ENCODE data around the gene LRPPRC.

Gene LRPPRC

DNA sequence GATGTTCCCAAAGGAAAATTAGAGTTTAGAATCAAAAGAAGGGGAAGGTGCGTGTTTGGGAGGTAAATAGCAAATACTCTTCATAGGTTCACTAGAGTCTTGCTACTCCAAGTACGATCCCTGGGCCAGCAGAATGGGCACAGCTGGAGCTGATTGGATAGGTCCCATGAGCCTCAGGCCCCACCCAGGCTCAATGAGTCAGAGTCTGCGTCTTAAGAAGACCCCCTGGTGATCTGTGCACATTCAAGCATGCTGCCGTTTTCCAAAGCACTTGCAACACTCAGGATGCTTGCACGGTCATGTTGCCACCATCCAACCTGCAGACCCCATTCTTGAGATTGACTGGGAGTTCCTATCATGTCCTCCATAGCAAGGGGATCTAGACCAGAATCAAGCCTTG is 116.5 kb downstream of the LRPPRC start:
- peaks cover 3% of the 10 kb centered on the region for H3K4me1 Mint-ChIP-seq (ENCODE audit: low read depth)
- no peaks in the 10 kb centered on the region for H3K36me3 Mint-ChIP-seq (ENCODE audit: low read depth)
- H3K4me3 Mint-ChIP-seq: no peak overlapping the region
- no peak overlapping the region for H3K27ac Mint-ChIP-seq
- no peaks in the 10 kb centered on the region for H3K9me3 Mint-ChIP-seq
- H3K27me3 Mint-ChIP-seq: peaks cover 2% of the 10 kb centered on the region

DNA sequence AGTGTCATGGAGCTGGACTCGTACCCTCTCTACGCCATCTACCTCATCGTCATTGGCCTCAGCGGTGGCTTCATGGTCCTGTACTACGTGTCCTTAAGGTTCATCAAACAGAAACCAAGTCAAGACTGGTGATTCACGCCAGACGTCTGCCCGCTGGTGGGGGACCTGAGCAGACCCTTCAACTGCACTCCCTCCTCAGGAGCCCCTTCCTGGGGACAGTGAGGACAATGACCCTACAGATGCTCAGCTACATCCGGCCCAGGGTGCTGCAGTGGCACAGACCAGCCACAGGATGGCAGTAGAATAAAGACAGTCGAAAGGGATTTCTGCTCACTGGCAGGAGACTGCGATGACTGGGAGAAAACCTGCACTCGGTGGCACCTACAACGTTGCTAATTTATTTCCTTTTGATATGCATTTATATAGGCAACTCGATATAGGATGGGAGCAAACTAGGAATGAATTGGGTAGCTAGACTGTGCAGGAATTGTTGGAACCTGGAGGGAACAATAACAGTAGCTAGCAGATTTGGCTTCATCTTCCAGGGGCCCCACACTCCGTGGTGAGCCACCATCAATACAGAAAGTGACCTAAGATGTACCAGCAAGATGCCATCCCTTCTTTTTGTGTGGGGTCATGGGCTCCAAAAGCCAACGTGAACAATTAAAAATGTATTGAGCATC is 117.9 kb downstream of the LRPPRC start:
- H3K27me3 Mint-ChIP-seq: peaks cover 5% of the 10 kb centered on the region
- H3K36me3 Mint-ChIP-seq (ENCODE audit: low read depth): no peaks in the 10 kb centered on the region
- H3K27ac Mint-ChIP-seq: no peak overlapping the region
- no peaks in the 10 kb centered on the region for H3K9me3 Mint-ChIP-seq
- H3K4me3 Mint-ChIP-seq: no peak overlapping the region
- peaks cover 3% of the 10 kb centered on the region for H3K4me1 Mint-ChIP-seq (ENCODE audit: low read depth)

DNA sequence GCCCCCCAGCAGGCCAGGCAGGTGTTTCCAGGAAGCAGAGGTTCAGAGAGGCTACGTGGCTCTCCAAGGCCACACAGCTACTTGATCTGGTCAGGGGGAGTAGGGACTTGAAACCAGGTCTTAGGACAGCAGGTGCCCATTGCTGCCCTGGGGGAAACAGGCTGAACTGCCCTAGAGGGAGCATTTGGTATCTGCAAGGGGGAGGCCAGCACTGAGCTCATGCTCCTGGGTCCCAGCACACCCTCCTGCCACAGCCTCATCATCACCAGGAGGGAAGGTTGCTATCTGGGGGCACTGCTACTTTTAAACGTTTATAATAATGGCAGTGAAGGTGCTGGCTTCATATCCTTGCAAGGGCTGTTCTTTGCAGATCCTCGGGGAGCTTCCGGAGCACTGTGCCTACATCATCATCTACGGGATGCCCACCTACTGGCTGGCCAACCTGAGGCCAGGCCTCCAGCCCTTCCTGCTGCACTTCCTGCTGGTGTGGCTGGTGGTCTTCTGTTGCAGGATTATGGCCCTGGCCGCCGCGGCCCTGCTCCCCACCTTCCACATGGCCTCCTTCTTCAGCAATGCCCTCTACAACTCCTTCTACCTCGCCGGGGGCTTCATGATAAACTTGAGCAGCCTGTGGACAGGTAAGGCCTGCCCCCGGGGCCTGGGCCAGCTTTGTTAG is 120.9 kb downstream of the LRPPRC start:
- Mint-ChIP-seq H3K9me3 (no peaks in the 10 kb centered on the region), H3K36me3 (ENCODE audit: low read depth) (no peaks in the 10 kb centered on the region), H3K4me3 (no peak overlapping the region), H3K4me1 (ENCODE audit: low read depth) (peaks cover 3% of the 10 kb centered on the region), H3K27me3 (peaks cover 13% of the 10 kb centered on the region), H3K27ac (no peak overlapping the region)

GRCh38 chr2:43872151-43872550 is 123.6 kb downstream of the LRPPRC start:
- Mint-ChIP-seq H3K9me3 (no peaks in the 10 kb centered on the region), H3K27ac (no peak overlapping the region), H3K36me3 (ENCODE audit: low read depth) (no peaks in the 10 kb centered on the region), H3K4me3 (no peak overlapping the region), H3K4me1 (ENCODE audit: low read depth) (no peaks in the 10 kb centered on the region), H3K27me3 (peaks cover 30% of the 10 kb centered on the region)

DNA sequence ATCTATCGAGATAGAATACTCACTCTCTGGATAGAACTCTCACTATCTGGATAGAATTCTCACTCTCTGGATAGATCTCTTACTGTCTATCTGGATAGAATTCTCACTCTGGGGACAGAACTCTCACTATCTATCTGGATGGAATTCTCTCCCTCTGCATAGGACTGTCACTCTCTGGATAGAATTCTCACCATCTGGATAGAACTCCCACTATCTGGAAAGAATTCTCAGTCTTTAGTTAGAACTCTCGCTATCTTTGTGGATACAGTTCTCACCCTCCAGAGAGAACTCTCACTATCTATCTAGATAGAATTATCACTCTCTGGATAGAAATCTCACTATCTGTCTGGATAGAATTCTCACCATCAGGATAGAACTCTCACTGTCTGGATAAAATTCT is 140.5 kb downstream of the LRPPRC start:
- H3K4me1 Mint-ChIP-seq (ENCODE audit: low read depth): no peaks in the 10 kb centered on the region
- no peaks in the 10 kb centered on the region for H3K36me3 Mint-ChIP-seq (ENCODE audit: low read depth)
- peaks cover 52% of the 10 kb centered on the region for H3K27me3 Mint-ChIP-seq
- no peaks in the 10 kb centered on the region for H3K9me3 Mint-ChIP-seq
- no peak overlapping the region for H3K4me3 Mint-ChIP-seq
- H3K27ac Mint-ChIP-seq: no peak overlapping the region

DNA sequence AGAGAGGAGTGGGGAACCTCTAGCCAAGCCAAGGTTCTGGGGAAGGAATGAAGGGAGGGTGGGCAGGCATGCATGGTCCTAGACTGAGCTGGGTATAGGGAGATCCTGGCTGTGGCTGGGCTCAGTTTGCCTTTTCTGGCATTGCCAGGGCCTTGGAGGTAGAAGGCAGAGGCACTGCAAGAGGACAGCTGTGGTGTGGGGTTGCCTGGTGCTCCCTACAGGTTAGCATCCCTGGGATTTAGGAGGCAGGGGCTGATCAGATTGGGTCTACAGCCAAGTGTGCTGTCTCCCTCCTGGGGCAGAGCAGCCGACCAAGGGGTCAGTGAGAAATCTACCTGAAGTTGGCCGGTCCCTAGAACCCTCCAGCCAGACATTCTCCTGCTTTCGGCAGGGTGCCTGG is 141.1 kb downstream of the LRPPRC start:
- H3K27me3 Mint-ChIP-seq: peaks cover 48% of the 10 kb centered on the region
- H3K4me3 Mint-ChIP-seq: no peak overlapping the region
- no peaks in the 10 kb centered on the region for H3K9me3 Mint-ChIP-seq
- H3K27ac Mint-ChIP-seq: no peak overlapping the region
- H3K36me3 Mint-ChIP-seq (ENCODE audit: low read depth): no peaks in the 10 kb centered on the region
- no peaks in the 10 kb centered on the region for H3K4me1 Mint-ChIP-seq (ENCODE audit: low read depth)

GRCh38 chr2:43853141-43854081 is 142.4 kb downstream of the LRPPRC start:
- Mint-ChIP-seq H3K27me3 (peaks cover 39% of the 10 kb centered on the region), H3K9me3 (no peaks in the 10 kb centered on the region), H3K4me1 (ENCODE audit: low read depth) (no peaks in the 10 kb centered on the region), H3K27ac (no peak overlapping the region), H3K4me3 (no peak overlapping the region), H3K36me3 (ENCODE audit: low read depth) (no peaks in the 10 kb centered on the region)

DNA sequence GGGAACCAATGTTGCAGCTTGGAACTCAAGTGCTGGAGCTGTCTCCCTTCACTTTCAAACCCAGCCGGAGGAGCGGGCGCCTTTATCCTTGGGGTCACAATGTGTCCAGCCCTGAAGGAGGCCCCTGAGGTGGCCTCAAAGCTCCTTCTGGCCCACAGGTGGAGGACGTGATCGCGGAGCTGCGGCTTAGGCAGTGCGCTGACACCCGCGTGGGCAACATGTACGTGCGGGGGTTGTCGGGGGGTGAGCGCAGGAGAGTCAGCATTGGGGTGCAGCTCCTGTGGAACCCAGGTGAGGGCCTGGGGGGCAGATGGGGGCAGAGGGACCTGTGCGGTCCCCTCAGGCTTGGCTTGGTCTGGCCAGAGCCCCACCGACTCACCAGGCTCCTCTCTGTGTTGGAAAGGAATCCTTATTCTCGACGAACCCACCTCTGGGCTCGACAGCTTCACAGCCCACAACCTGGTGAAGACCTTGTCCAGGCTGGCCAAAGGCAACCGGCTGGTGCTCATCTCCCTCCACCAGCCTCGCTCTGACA is 143.5 kb downstream of the LRPPRC start:
- no peak overlapping the region for H3K4me3 Mint-ChIP-seq
- H3K27me3 Mint-ChIP-seq: peaks cover 34% of the 10 kb centered on the region
- H3K36me3 Mint-ChIP-seq (ENCODE audit: low read depth): no peaks in the 10 kb centered on the region
- H3K4me1 Mint-ChIP-seq (ENCODE audit: low read depth): no peaks in the 10 kb centered on the region
- H3K9me3 Mint-ChIP-seq: no peaks in the 10 kb centered on the region
- no peak overlapping the region for H3K27ac Mint-ChIP-seq

DNA sequence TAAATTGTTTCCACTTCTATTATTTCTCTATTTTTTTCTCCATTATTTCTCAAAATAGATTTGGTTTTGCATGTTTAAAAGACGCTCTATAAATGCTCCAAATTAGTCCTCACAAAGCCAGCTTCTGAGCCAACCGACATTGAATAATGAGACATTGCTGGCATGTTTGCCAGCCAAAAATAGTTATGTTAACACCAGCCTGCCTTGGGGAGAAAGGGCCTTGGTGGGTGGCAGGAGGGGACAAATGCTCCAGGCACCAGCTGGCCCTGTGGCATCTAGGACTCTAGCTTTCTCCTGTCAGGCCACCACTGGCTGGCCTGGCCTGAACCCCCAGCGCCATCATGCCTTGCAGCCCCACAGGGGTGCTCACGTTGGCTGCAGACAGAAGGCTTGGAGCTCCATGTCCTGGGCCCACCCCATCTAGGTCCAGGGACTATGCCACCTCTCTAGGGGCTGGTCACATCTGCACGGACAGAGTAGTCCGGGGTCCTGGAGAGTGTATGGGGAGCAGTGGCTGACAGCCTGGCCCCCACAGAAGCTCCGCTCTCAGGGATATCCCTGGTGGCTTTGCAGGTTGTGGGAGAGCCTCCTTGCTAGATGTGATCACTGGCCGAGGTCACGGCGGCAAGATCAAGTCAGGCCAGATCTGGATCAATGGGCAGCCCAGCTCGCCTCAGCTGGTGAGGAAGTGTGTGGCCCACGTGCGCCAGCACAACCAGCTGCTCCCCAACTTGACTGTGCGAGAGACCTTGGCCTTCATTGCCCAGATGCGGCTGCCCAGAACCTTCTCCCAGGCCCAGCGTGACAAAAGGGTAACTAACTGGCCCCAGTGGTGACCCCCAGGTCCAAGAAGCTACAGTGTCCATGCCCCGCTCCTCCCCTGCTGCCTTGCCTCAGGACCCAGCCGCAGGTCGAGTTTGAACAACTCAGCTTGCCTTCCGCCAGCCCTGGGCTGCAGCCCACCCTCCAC is 144.5 kb downstream of the LRPPRC start:
- Mint-ChIP-seq H3K27ac (no peak overlapping the region), H3K4me1 (ENCODE audit: low read depth) (no peaks in the 10 kb centered on the region), H3K9me3 (no peaks in the 10 kb centered on the region), H3K4me3 (no peak overlapping the region), H3K36me3 (ENCODE audit: low read depth) (no peaks in the 10 kb centered on the region), H3K27me3 (peaks cover 26% of the 10 kb centered on the region)

DNA sequence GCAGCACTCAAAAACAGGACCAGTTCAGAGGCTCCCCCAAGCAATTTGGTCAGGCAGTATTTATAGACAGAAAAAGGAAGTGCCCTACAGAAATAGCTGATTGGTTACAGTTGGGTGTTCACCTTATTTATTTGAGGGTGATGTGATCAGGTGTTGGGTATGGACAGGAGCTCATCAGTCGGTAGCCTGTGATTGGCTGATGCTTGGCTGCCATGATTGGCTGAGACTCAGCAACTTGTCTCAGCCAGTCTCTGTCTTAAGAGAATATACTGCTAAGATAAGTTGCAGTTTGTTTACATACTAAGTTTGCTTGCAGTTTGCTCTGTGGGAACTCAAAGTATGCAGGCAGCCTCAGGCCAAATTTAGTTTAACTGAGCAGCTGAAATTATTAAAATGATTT is 147.6 kb downstream of the LRPPRC start:
- Mint-ChIP-seq H3K27ac (no peak overlapping the region), H3K4me3 (no peak overlapping the region)

DNA sequence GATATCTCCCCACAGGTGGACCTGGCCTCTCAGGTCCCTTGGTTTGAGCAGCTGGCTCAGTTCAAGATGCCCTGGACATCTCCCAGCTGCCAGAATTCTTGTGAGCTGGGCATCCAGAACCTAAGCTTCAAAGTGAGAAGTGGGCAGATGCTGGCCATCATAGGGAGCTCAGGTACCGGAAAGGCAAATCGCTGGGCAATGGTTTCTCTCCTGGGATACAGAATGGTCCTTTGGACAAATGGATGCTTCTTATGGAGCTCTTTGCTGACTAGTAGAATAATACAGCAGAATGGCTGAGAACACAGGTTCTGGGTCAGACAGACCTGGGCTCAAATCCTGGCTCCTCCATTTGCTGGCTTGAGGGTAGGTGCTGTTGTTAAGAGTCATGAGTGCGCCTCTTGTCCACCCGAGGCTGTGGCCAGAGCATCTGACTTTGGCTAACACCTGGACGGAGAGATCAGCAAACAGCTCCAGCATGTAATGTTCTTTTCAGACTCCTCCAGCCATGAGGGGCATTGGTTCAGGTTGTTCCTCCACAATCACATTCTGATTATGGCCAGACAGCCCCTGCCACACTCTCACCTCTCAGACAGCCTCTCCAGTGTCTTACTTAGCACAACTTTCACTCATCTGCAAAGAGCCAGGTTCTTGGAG is 149.5 kb downstream of the LRPPRC start:
- H3K4me3 Mint-ChIP-seq: no peak overlapping the region
- H3K36me3 Mint-ChIP-seq (ENCODE audit: low read depth): no peaks in the 10 kb centered on the region
- H3K27me3 Mint-ChIP-seq: no peaks in the 10 kb centered on the region
- no peaks in the 10 kb centered on the region for H3K4me1 Mint-ChIP-seq (ENCODE audit: low read depth)
- no peak overlapping the region for H3K27ac Mint-ChIP-seq
- no peaks in the 10 kb centered on the region for H3K9me3 Mint-ChIP-seq

More for the DNA sequence above, 147.6 kb downstream of the LRPPRC start:
- Mint-ChIP-seq H3K9me3 (no peaks in the 10 kb centered on the region), H3K27me3 (peaks cover 6% of the 10 kb centered on the region), H3K36me3 (ENCODE audit: low read depth) (no peaks in the 10 kb centered on the region), H3K4me1 (ENCODE audit: low read depth) (no peaks in the 10 kb centered on the region)

GRCh38 chr2:43845181-43845580 is 150.6 kb downstream of the LRPPRC start:
- H3K27ac Mint-ChIP-seq: no peak overlapping the region
- H3K27me3 Mint-ChIP-seq: no peaks in the 10 kb centered on the region
- H3K36me3 Mint-ChIP-seq (ENCODE audit: low read depth): no peaks in the 10 kb centered on the region
- H3K4me1 Mint-ChIP-seq (ENCODE audit: low read depth): no peaks in the 10 kb centered on the region
- H3K9me3 Mint-ChIP-seq: no peaks in the 10 kb centered on the region
- H3K4me3 Mint-ChIP-seq: no peak overlapping the region

DNA sequence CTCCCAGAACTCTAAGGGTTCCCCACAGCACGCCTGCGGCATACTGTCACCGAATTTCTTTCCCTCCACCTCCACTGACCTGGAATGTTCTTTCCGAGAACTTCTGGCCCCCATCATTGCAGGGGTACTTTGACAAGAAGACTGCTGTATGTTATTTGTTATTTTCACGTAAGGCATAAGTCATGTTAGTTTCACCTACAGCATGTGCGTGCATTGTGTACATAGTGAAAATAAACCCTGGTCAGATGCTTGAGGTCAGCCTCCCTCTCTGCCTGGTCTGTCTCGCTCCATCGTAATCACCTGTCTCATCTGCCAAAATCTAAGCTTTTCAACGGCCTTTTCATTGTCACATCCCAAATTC is 152.9 kb downstream of the LRPPRC start:
- no peaks in the 10 kb centered on the region for H3K4me1 Mint-ChIP-seq (ENCODE audit: low read depth)
- H3K27me3 Mint-ChIP-seq: no peaks in the 10 kb centered on the region
- H3K9me3 Mint-ChIP-seq: no peaks in the 10 kb centered on the region
- H3K36me3 Mint-ChIP-seq (ENCODE audit: low read depth): no peaks in the 10 kb centered on the region
- H3K4me3 Mint-ChIP-seq: no peak overlapping the region
- no peak overlapping the region for H3K27ac Mint-ChIP-seq
